Stimulated activated naive CD8-positive, alpha-beta T cell treated with anti-CD3 and anti-CD28 coated beads, Interleukin-15, Interleukin-2, amounts not matched to agents 100 ng/mL and 50 ng/mL, for 24 hours (primary cell): Measurements from ENCODE around the gene PRMT5.
"Not testable (repeated sequence)": the region's sequence is repeated elsewhere in the genome, so short reads cannot be mapped to it uniquely, and the experiment has no call there.

Experiments
- H3K27ac Mint-ChIP-seq: one replicate; pipeline ENCODE4 v1.8.0; 2021; ENCODE audit warnings: mild to moderate bottlenecking, mixed read lengths
- H3K27me3 Mint-ChIP-seq: one replicate; pipeline ENCODE4 v1.8.0; 2021; ENCODE audit warnings: mixed read lengths
- H3K36me3 Mint-ChIP-seq: one replicate; pipeline ENCODE4 v1.8.0; 2021; ENCODE audit warnings: low read depth, mixed read lengths
- H3K4me1 Mint-ChIP-seq: one replicate; pipeline ENCODE4 v1.8.0; 2021; ENCODE audit warnings: low read depth, mixed read lengths
- H3K4me3 Mint-ChIP-seq: one replicate; pipeline ENCODE4 v1.8.0; 2021; ENCODE audit warnings: mild to moderate bottlenecking, mixed read lengths
- H3K9me3 Mint-ChIP-seq: one replicate; pipeline ENCODE4 v1.8.0; 2021; ENCODE audit warnings: mixed read lengths

Gene PRMT5

GRCh38 chr14:22929104-22929960 lies at the start of gene PRMT5:
PRMT5 (minus strand) TSS chr14:22929376; CDS start chr14:22929361, 15 bp downstream.
- H3K9me3 Mint-ChIP-seq, result no peaks in the 10 kb centered on the region
- H3K4me3 Mint-ChIP-seq, result no peak within 1 kb of the TSS
- H3K4me1 Mint-ChIP-seq, result peaks cover 35% of the 10 kb centered on the region
- no peak within 1 kb of the TSS for H3K27ac Mint-ChIP-seq
- H3K27me3 Mint-ChIP-seq, result no peaks in the 10 kb centered on the region
- peaks cover 26% of the 10 kb centered on the region for H3K36me3 Mint-ChIP-seq

- Mint-ChIP-seq H3K4me3 (no peak overlapping the region), H3K36me3 (no peaks in the 10 kb centered on the region), H3K9me3 (no peaks in the 10 kb centered on the region), H3K4me1 (peaks cover 6% of the 10 kb centered on the region), H3K27ac (no peak overlapping the region), H3K27me3 (peaks cover 13% of the 10 kb centered on the region)
Observed at GRCh38 chr14:22978487-22978837, 49.3 kb upstream of the PRMT5 start.

GRCh38 chr14:22977684-22978486 lies 48.7 kb upstream of the PRMT5 start:
- H3K27me3 Mint-ChIP-seq, result peaks cover 13% of the 10 kb centered on the region

GRCh38 chr14:22977434-22977683 lies 48.2 kb upstream of the PRMT5 start:
- Mint-ChIP-seq H3K27ac (no peak overlapping the region), H3K27me3 (peaks cover 13% of the 10 kb centered on the region), H3K4me3 (no peak overlapping the region), H3K36me3 (no peaks in the 10 kb centered on the region), H3K4me1 (peaks cover 6% of the 10 kb centered on the region), H3K9me3 (no peaks in the 10 kb centered on the region)

More at GRCh38 chr14:22977684-22978486, 48.7 kb upstream of the PRMT5 start:
- H3K9me3 Mint-ChIP-seq, result no peaks in the 10 kb centered on the region
- peaks cover 6% of the 10 kb centered on the region for H3K4me1 Mint-ChIP-seq
- no peak overlapping the region for H3K27ac Mint-ChIP-seq
- H3K4me3 Mint-ChIP-seq, result no peak overlapping the region
- H3K36me3 Mint-ChIP-seq, result no peaks in the 10 kb centered on the region

- Mint-ChIP-seq H3K4me3 (no peak overlapping the region), H3K4me1 (peaks cover 6% of the 10 kb centered on the region), H3K9me3 (no peaks in the 10 kb centered on the region), H3K27ac (no peak overlapping the region), H3K36me3 (no peaks in the 10 kb centered on the region), H3K27me3 (peaks cover 13% of the 10 kb centered on the region)
Observed at GRCh38 chr14:22976620-22977433, 47.7 kb upstream of the PRMT5 start.

- no peak overlapping the region for H3K27ac Mint-ChIP-seq
- H3K9me3 Mint-ChIP-seq, result no peaks in the 10 kb centered on the region
- H3K4me1 Mint-ChIP-seq, result no peaks in the 10 kb centered on the region
- no peak overlapping the region for H3K4me3 Mint-ChIP-seq
- no peaks in the 10 kb centered on the region for H3K36me3 Mint-ChIP-seq
- H3K27me3 Mint-ChIP-seq, result peaks cover 3% of the 10 kb centered on the region
Observed at GRCh38 chr14:22974530-22975313, 45.5 kb upstream of the PRMT5 start.

- Mint-ChIP-seq H3K9me3 (no peaks in the 10 kb centered on the region), H3K27me3 (no peaks in the 10 kb centered on the region), H3K27ac (no peak overlapping the region), H3K4me1 (no peaks in the 10 kb centered on the region), H3K36me3 (no peaks in the 10 kb centered on the region), H3K4me3 (no peak overlapping the region)
Observed at GRCh38 chr14:22973217-22974032, 44.2 kb upstream of the PRMT5 start.

GRCh38 chr14:22972313-22972930 lies 43.2 kb upstream of the PRMT5 start:
- no peaks in the 10 kb centered on the region for H3K4me1 Mint-ChIP-seq
- H3K4me3 Mint-ChIP-seq, result no peak overlapping the region
- H3K9me3 Mint-ChIP-seq, result no peaks in the 10 kb centered on the region
- H3K36me3 Mint-ChIP-seq, result no peaks in the 10 kb centered on the region
- no peak overlapping the region for H3K27ac Mint-ChIP-seq
- H3K27me3 Mint-ChIP-seq, result no peaks in the 10 kb centered on the region

- Mint-ChIP-seq H3K4me1 (no peaks in the 10 kb centered on the region), H3K27me3 (no peaks in the 10 kb centered on the region), H3K4me3 (no peak overlapping the region)
Observed at GRCh38 chr14:22971152-22971551, 42.0 kb upstream of the PRMT5 start.

GRCh38 chr14:22966783-22967269 lies 37.6 kb upstream of the PRMT5 start:
- H3K9me3 Mint-ChIP-seq, result no peaks in the 10 kb centered on the region
- no peaks in the 10 kb centered on the region for H3K36me3 Mint-ChIP-seq
- no peaks in the 10 kb centered on the region for H3K4me1 Mint-ChIP-seq
- H3K27ac Mint-ChIP-seq, result no peak overlapping the region
- no peak overlapping the region for H3K4me3 Mint-ChIP-seq
- H3K27me3 Mint-ChIP-seq, result no peaks in the 10 kb centered on the region

More at GRCh38 chr14:22971152-22971551, 42.0 kb upstream of the PRMT5 start:
- no peaks in the 10 kb centered on the region for H3K36me3 Mint-ChIP-seq
- H3K9me3 Mint-ChIP-seq, result no peaks in the 10 kb centered on the region
- no peak overlapping the region for H3K27ac Mint-ChIP-seq

- H3K27me3 Mint-ChIP-seq, H3K27ac Mint-ChIP-seq, H3K4me1 Mint-ChIP-seq, H3K4me3 Mint-ChIP-seq, H3K9me3 Mint-ChIP-seq, H3K36me3 Mint-ChIP-seq: not testable (repeated sequence)
Observed at GRCh38 chr14:22965916-22966782, 37.0 kb upstream of the PRMT5 start.

GRCh38 chr14:22962061-22962676 lies 33.0 kb upstream of the PRMT5 start:
- H3K4me1 Mint-ChIP-seq, result peaks cover 8% of the 10 kb centered on the region
- H3K27ac Mint-ChIP-seq, result no peak overlapping the region
- H3K4me3 Mint-ChIP-seq, result no peak overlapping the region
- no peaks in the 10 kb centered on the region for H3K27me3 Mint-ChIP-seq
- no peaks in the 10 kb centered on the region for H3K9me3 Mint-ChIP-seq
- H3K36me3 Mint-ChIP-seq, result no peaks in the 10 kb centered on the region
